DND-41 (cell line): ENCODE measurements around the gene CAVIN3.

ENCODE experiments used
- ATAC-seq: fragments of 200-7000 bp; cut with Tn5 transposase; 3 replicates; pipeline ENCODE4 v1.9.1; 2021; ENCODE audit warnings: low read depth; ENCODE audit not compliant: insufficient read depth
- DNase-seq: peaks from one replicate; pipeline ENCODE4 v3.0.0-alpha.2; 2020
- H2AFZ ChIP-seq: 2 replicates; pipeline ENCODE4 v1.6.0; 2012; ENCODE audit warnings: low read depth, low read length
- H3K27ac ChIP-seq: 2 replicates; pipeline ENCODE4 v1.5.1; 2012; ENCODE audit warnings: low read length, inconsistent platforms
- H3K27me3 ChIP-seq: fragments of 200-600 bp; sonication (generic); 2 replicates; pipeline ENCODE4 v1.6.0; 2012; ENCODE audit warnings: low read length, mild to moderate bottlenecking, inconsistent platforms; ENCODE audit not compliant: insufficient read depth, poor library complexity
- H3K36me3 ChIP-seq: 2 replicates; pipeline ENCODE4 v1.5.1; 2012; ENCODE audit warnings: low read length, inconsistent platforms; ENCODE audit not compliant: insufficient read depth
- H3K4me1 ChIP-seq: 2 replicates; pipeline ENCODE4 v1.5.1; 2012; ENCODE audit warnings: mild to moderate bottlenecking, low read length; ENCODE audit not compliant: insufficient read depth
- H3K4me2 ChIP-seq: 2 replicates; pipeline ENCODE4 v1.6.0; 2012; ENCODE audit warnings: mild to moderate bottlenecking, moderate library complexity, low read length, inconsistent platforms; ENCODE audit not compliant: insufficient read depth
- H3K4me3 ChIP-seq, 2 experiments: fragments of 200-600 bp in 1 of 2; shearing (Covaris generic) in 1 of 2; 2 replicates each; pipeline ENCODE4 v1.5.1; 2012 to 2016; ENCODE audit warnings: inconsistent platforms in 2 of 2, low read length in 2 of 2, mild to moderate bottlenecking in 2 of 2, low read depth in 1 of 2, moderate library complexity in 1 of 2
- H3K79me2 ChIP-seq: 2 replicates; pipeline ENCODE4 v1.6.0; 2012; ENCODE audit warnings: low read length, inconsistent platforms; ENCODE audit not compliant: insufficient read depth
- H3K9ac ChIP-seq: 2 replicates; pipeline ENCODE4 v1.6.0; 2012; ENCODE audit warnings: low read depth, mild to moderate bottlenecking, inconsistent platforms, low read length, moderate library complexity
- H3K9me3 ChIP-seq: 2 replicates; pipeline ENCODE4 v1.5.1; 2012; ENCODE audit warnings: low read length, moderate library complexity, mild to moderate bottlenecking, inconsistent platforms; ENCODE audit not compliant: insufficient read depth, severe bottlenecking
- H4K20me1 ChIP-seq: 2 replicates; pipeline ENCODE4 v1.6.0; 2012; ENCODE audit warnings: low read length; ENCODE audit not compliant: insufficient read depth
- CTCF ChIP-seq: IDR thresholded peaks from 2 replicates; pipeline ENCODE4 v1.5.1; 2012; ENCODE audit warnings: borderline replicate concordance, low read length, moderate library complexity, mild to moderate bottlenecking; ENCODE audit not compliant: poor library complexity, severe bottlenecking; ENCODE audit errors: extremely low read depth
- EZH2 ChIP-seq: IDR thresholded peaks from 3 replicates; pipeline ENCODE4 v1.6.1; 2012; ENCODE audit warnings: borderline replicate concordance, low read depth, mild to moderate bottlenecking, moderate library complexity, low read length, inconsistent platforms; ENCODE audit not compliant: severe bottlenecking

Gene CAVIN3

GRCh38 chr11:6300325-6300724 is 20.0 kb downstream of the CAVIN3 start:
- Histone ChIP-seq H3K4me3 (no peak overlapping the region), H3K27me3 (peaks cover 5% of the 10 kb centered on the region), H3K9me3 (no peaks in the 10 kb centered on the region), H4K20me1 (no peaks in the 10 kb centered on the region), H3K9ac (no peak overlapping the region), H3K36me3 (no peaks in the 10 kb centered on the region), H3K27ac (no peak overlapping the region), H3K4me2 (no peak overlapping the region), H3K79me2 (no peaks in the 10 kb centered on the region), H2AFZ (no peak overlapping the region), H3K4me1 (no peaks in the 10 kb centered on the region)
- no peak for TF ChIP-seq EZH2
- no peak for TF ChIP-seq CTCF
- DNase-seq (no peak), ATAC-seq (no peak)

- no peaks in the 10 kb centered on the region for H3K9me3 ChIP-seq
- no peaks in the 10 kb centered on the region for H3K79me2 ChIP-seq
- no peak overlapping the region for H3K9ac ChIP-seq
- TF ChIP-seq EZH2: no peak
- TF ChIP-seq CTCF: peak; percentile 40
- H3K4me1 ChIP-seq: no peaks in the 10 kb centered on the region
- H3K36me3 ChIP-seq: no peaks in the 10 kb centered on the region
- H3K4me2 ChIP-seq: no peak overlapping the region
- peaks cover 3% of the 10 kb centered on the region for H3K27me3 ChIP-seq
- H3K27ac ChIP-seq: no peak overlapping the region
- H4K20me1 ChIP-seq: no peaks in the 10 kb centered on the region
- no peak overlapping the region for H3K4me3 ChIP-seq
- ATAC-seq (no peak), DNase-seq (no peak)
- no peak overlapping the region for H2AFZ ChIP-seq
Observed at GRCh38 chr11:6298605-6299004, 21.7 kb downstream of the CAVIN3 start.

- peaks cover 7% of the 10 kb centered on the region for H3K27me3 ChIP-seq
- no peak overlapping the region for H3K4me2 ChIP-seq
- no peaks in the 10 kb centered on the region for H3K4me1 ChIP-seq
- no peak overlapping the region for H2AFZ ChIP-seq
- no peak for DNase-seq
- H3K9me3 ChIP-seq: no peaks in the 10 kb centered on the region
- no peaks in the 10 kb centered on the region for H3K36me3 ChIP-seq
- H3K27ac ChIP-seq: no peak overlapping the region
- H3K4me3 ChIP-seq: no peak overlapping the region
- ATAC-seq: no peak
- TF ChIP-seq CTCF: peak; percentile 54
- no peak for TF ChIP-seq EZH2
- H4K20me1 ChIP-seq: no peaks in the 10 kb centered on the region
- no peak overlapping the region for H3K9ac ChIP-seq
- H3K79me2 ChIP-seq: no peaks in the 10 kb centered on the region
Observed at GRCh38 chr11:6297831-6298230, 22.5 kb downstream of the CAVIN3 start.

GRCh38 chr11:6285019-6285418 is 35.3 kb downstream of the CAVIN3 start:
- ATAC-seq: no peak
- H3K27ac ChIP-seq: no peak overlapping the region
- H3K4me1 ChIP-seq: no peaks in the 10 kb centered on the region
- H4K20me1 ChIP-seq: no peaks in the 10 kb centered on the region
- no peak for TF ChIP-seq EZH2
- no peak for TF ChIP-seq CTCF
- no peak overlapping the region for H3K4me2 ChIP-seq
- H3K9me3 ChIP-seq: no peaks in the 10 kb centered on the region
- H3K36me3 ChIP-seq: no peaks in the 10 kb centered on the region
- peaks cover 25% of the 10 kb centered on the region for H3K27me3 ChIP-seq
- no peaks in the 10 kb centered on the region for H3K79me2 ChIP-seq
- H3K4me3 ChIP-seq: no peak overlapping the region
- H2AFZ ChIP-seq: no peak overlapping the region
- H3K9ac ChIP-seq: no peak overlapping the region
- no peak for DNase-seq
